Left hindlimb (tissue), 1 donor: ENCODE measurements around the gene GRK3.
"Not testable (repeated sequence)": the region's sequence is repeated elsewhere in the genome, so short reads cannot be mapped to it uniquely, and the experiment has no call there.

ENCODE experiments used
- DNase-seq: peaks from one replicate; pipeline ENCODE4 v3.0.0-alpha.2; 2018

GRK3 gene

DNA sequence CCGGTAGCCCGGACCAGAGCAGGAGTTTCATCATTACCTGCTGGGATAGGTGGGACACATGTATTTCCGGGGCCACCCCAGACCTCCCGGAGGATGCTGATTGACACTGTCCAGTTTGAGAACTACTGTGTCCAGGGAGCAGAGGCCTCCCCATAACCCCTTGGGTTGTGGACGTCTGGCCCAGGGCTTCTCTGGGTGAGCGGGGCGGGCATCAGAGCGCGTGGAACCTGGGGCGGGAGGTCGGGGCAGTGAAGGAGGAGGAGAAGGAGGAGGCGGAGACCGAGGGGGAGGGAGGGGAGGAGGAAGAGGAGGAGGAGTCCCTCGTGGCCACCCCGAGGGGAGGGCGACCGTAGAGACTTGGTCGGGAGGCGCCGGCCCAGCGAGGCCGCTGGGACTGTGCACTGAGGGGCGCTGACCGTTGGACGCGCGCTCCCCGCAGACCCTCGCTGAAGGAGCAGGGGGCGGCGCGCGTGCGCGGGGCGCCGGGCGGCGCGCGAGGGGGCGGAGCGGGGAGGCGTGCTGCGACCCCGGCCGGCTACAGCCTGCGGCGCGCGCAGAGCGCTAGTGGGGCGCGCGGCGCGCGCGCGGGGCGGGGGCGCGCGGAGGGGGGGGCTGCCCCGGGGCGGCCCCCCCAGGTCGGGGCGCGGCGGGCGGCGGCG, at the start of gene GRK3:
Gene GRK3, plus strand, starts transcription at position 356 of the 659 bp plus-strand sequence. CDS start 366 bp downstream, outside the sequence.
- DNase-seq: peak; percentile 80

DNA sequence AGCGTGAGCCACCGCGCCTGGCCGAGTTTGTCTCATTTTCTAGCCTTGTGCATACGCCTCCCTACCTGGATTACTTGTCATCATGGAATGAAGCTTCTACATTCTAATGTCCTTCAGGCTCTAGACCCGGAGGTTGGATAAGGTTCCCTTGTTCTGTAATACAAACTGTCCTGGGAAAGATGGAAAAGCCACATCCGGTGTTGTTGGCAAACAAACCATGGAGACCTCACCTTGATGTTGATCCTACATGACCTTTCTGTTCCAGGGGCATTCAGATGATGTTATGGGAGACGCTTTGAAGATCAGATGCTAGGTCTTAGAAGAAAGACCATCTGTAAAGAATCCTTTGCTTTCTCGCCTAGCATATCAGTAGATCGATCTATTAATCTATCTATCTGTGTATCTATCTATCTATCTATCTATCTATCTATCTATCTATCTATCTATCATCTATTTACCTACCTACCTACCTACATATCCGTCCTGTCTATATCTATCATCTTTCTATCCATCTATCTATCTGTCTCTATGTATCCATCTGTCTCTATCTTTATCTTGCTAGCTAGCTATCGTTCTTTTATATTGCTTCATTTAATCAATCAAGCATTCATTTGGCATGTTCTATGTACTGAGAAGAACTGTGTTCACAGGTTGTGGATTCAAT, 46.3 kb upstream of the GRK3 start:
- no peak for DNase-seq

DNA sequence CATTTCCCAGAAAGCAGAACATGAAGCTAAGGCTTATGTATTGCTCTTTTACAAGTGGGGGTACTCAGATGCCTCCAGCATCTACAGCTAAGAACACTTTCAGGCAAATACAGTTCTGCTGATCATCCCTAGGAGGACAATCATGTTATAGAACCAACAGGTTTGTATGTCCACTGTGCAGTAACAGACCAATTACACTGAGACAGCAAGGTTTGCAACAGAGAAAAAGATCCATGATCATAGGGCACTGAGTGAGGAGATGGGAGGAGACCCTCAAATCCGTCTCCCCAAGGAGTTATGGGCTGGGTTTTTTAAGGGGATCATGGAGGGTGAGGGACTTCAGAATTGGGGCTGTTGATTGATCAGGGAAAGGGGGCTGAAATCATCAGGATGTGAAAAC, 39.1 kb upstream of the GRK3 start:
- DNase-seq: no peak

DNA sequence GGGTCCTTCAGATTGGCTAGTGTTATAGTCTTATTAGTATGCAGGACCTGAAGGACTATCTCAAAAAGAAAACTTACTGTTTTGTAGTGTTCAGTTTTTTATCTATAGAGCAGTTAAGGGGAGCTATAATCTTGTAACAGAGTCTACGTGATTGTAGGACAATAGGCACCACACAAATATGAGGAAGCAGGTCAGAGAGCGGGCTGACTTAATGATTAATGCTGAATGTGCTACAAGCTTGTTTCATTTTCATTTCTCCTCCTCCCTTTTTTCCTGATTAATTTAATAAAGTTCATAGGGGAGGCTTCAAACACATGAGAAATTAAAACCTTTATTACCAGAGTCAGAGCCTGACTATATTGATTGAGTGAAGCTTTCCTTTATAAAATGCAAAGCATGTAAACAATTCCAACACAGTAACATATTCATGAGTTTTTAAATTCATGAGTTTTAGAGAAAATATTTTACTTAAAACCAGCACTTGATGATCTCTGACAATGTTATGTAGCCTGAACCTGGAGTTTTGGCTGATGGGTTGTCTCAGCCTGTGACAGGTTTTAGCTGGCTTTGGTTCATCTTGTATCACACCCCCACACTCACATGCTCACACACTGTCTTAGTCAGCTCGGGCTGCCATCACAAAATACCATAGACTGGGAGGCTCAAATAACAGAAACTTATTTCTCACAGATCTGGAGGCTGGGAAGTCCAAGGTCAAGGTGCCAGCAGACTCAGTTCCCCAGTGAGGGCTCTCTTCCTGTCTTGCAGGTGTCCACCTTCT, 38.5 kb upstream of the GRK3 start:
- DNase-seq: not testable (repeated sequence)

DNA sequence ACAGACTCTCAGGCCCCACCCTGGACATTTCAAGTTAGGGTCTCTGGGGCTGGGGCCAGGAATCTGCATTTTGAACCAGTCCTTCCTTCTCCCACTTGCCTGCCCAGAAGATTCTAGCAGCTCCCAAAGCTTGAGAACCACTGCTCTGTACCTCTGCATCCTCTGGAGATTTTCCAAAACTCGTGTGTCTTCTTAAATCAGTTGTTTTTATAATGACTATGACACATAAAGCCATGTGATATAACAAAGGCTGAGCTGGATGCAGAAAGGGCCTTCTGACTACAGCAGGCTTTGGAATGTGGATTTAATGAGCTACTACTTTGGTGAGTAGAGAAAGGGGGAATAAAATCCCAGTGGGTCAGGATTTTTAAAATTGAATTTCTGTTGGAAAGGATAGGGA, 37.5 kb upstream of the GRK3 start:
- not testable (repeated sequence) for DNase-seq

DNA sequence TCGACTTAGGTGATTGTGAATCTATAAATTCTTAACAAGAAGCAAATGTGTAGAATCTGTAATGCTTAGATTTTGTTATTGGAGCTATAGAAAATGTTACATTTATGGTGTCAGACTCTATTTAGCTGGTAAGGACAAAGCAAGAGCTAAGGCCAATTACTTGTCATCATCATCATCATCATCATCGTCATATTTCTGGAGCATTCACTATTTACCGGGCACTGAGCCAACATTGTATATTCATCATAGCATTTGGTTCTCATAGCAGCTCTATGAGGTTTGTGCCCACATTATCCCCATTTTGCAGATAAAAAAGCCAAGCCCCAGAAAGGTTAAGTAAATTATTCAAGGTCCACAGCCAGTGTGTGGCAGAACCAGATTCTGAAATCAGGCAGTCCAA, 36.4 kb upstream of the GRK3 start:
- DNase-seq: not testable (repeated sequence)

DNA sequence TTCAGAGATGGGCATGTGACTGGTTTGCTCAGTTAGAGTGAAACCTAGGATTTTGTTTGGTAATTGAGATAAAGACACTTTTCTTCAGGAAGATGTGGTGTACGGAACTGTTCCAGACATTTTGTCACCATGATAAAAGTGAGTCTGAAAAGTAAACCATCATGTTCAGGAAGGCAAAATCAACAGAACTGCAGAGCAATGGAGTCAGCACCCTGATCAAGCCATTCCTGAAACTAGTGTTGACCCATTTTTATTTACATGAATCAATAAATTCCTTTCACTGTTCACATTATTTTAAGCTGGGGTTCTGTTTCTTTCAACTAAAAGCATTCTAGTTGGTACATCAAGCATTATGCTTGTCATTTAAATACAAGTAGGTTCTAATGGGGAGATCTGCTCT, 35.4 kb upstream of the GRK3 start:
- not testable (repeated sequence) for DNase-seq

DNA sequence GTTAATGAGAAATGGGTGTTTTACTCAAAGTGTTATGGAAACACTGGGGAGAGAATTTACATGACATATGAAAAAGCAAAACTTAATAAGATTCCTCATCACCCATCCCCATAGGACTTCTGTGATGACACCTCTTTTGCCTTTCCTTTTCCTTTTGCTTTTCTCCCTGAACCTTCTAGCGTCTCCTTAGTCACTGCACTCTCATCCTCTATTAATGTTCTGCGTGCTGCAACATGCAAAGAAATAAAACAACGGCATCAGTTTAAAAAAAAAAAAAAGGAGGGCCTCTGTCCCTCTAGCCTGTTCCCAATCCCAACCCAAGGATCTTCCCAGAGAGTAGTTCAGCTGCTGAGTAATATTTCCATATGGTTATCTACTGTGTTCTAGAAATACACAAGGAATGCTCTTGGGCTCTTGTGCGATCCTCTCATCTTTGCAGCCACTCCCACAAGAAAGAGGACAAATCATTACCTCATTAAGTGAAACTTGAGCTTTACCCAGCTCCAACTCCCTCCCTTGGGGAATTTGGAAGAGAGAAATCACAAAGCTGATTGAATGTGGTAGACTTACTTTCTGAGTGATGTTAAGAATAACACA, 34.8 kb upstream of the GRK3 start:
- not testable (repeated sequence) for DNase-seq

DNA sequence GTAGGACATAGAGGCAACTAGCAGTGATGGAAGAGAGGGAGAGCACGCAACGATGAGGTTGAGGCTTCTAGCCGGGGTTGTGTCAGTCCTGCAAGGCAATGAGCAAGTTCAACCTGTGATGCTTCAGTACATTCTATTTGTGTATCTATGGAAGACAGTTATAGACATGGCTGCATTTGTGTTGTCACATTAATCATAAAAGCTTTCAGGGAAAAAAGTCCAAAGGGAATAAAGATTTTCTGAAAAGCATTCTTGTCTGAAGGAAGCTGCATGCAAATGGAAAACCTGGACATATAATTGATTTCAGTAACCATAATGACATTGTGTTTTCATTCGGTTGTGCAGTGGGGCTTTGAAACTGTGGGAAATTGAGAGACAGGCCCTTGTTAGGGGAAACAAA, 32.8 kb upstream of the GRK3 start:
- DNase-seq: not testable (repeated sequence)

DNA sequence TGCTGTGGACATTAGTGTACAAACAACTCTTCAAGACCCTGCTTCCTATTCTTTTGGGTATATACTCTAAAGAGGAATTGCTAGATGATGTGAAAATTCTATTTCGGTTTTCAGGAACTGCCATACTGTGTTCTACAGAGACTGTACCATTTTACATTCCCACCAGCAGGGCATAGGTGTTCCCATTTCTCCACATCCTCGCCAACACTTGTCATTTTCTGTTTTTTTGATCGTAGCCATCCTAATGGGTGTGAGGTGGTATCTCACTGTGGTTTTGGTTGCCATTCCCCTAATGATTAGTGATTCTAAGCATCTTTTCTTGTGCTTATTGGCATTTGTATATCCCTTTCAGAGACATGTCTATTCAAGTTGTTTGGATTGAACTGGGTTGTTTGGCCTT, 29.8 kb upstream of the GRK3 start:
- DNase-seq: no peak

DNA sequence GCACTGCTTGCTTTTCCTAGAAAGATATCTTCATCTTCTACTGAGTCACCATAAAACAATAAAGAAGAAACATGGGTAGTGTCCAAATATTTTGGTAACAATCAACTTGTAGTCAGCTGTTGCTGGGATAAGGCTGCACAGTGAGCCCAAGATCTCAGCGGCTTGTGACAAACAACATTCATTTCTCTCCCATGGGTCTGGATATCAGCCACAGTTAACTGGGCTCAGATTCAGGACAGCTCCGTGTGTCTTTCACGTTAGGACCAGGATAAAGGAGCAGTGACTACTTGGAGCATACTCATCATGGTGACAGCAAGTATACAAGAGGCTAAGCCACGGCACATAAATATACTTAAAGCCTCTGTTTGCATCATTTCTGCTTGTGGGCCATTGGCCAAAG, 27.9 kb upstream of the GRK3 start:
- DNase-seq: no peak

DNA sequence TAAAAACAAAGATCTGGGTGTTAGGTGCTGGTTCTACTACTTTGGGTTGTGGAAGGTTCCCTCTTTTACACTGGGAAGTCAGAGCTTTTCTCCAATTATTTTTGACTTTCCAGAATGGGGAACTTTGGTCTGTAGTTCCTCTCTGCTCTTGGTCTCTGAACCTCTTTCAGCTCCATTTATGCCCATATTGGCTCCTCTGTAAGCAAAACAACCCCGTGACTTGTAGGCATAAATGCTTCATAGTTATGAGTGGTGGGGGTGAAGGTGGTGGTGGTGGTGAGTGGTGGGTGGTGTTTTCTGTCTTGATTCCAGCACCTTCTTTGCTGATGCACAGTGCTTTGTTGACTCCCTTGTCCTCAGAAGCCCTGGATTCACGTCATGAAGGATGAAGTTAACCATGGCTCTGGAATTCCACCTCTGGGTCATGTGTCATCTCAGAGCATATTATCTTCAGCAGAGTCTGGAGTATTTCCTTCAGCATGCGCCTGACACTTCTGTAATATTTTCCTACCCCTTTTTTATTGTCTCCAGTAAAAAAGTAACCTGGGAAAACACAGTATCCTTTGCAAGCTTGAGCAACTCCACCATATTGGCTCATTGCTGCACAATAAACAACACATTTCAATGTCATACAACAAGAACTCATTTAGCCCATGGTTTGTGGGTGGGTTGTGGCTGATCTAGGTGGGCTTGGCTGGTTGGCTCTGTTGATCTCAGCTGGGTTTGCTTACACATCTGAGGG, 24.1 kb upstream of the GRK3 start:
- no peak for DNase-seq

DNA sequence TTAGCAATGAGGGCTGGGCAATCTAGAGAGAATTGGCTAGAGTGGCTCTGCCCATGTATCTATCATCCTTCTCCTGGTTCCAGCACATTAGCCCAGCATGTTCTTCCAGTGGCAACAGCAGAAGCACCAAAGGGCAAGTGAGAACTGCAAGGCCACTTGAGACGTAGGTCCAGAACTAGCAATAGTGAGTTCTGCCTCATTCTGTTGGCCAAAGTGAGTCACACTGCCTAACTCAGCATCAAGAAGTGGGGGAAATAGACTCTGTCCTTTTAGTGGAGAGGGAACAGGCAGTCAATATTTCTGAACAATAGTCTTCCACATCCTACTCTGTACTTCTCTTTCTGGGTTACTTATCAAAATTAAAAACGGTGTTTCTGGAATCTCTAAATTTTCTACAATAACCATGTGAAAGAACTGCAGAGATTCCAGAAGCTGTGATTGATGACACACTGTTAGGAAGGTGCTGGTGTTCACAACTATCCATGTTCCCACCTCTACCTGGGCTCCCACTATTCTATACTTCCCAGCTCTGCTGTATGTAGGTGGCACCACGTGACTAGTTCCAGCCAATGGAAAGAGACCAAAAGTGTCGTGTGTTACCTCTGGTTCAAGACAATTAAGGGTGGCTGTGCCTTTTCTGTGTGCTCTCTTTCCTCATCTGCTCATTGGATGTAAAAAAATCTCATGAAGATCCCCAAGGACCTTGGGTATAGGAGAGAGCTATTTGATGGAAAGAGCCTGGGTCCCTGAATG, 23.4 kb upstream of the GRK3 start:
- no peak for DNase-seq

DNA sequence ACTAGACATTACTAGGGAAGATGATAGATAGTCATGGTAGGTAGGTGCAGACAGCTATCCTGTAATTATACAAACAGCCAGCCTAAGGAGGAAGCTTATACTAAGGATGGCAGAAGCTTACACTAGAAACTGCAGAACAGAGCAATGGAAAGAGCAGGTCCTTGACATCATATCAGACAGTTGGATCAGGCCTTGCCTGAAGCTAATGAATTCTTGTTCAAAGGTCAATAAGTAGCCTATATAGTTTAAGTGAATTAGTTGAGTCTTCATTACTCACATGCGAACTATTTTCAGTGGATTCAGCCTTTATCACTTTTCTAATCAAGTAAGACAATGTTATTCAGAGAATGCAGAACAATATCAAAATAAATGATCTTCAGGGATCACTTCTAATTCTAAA, 22.3 kb upstream of the GRK3 start:
- DNase-seq: no peak

DNA sequence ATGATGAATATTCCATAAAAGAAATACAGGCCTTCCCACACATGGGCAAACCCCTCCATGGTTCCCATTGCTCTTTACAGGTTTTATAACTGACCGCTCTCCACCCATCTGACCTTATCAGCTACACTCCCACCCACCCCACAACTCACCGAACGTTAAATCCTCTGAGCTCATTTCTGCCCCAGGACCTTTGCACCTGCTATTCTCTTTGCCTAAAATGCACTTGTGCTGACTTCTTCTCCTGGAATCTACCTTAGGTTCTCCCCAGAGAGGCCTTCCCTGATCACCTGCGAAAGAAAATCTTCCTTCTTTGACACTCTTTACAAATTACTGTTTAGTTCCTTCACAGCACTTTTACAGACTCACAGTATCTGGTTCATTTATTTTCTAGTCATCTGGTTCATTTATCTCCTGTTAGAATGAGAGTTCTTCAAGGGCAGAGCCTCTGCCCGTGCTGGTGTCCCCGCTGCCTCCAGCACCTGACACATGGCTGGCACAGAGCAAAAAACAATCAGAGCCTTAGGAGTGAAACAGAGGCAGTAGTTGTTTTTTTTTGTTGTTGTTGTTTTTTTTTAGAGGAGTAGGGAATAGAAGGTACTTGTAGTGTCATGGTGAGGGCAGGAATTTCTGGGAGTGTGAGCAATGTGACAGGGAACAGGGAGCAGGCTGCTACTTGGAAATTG, 21.6 kb upstream of the GRK3 start:
- no peak for DNase-seq

DNA sequence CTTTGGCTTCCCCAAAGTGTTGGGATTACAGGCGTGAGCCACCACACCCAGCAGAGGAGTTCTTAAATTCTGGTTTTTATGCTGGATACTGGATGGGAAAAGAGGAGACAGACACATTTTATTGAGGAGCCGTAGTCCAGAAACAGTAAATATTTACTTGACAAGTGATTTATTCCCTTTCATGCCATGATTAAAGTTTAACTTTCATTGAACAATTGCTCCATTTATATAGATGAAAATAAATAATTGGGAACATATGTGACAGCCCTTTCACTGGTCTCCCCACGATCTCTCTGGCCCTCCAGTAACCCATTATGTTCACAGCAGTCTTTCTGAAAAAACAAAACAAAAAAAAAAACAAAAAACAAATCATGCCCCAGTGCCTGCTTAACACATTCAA, 19.3 kb upstream of the GRK3 start:
- no peak for DNase-seq

DNA sequence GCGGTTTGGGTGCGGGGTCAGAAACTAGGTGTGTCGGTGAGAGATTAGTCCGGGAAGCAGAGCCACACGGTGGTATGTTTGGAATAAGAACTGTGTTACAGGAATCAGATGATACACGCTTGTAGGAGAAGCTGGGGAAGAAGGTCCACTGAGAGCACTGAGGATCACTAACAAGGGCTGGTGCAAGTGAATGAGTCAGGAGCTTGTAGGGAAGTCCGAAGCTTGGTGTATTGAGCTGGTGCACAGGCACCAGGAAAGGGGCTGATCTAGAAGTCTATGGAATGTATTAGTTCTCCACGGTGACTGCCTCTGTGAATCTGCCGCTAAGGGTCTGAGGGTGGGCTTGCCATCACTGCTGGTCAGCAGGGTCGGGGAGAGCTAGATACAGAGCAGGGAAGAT, 18.8 kb upstream of the GRK3 start:
- no peak for DNase-seq

DNA sequence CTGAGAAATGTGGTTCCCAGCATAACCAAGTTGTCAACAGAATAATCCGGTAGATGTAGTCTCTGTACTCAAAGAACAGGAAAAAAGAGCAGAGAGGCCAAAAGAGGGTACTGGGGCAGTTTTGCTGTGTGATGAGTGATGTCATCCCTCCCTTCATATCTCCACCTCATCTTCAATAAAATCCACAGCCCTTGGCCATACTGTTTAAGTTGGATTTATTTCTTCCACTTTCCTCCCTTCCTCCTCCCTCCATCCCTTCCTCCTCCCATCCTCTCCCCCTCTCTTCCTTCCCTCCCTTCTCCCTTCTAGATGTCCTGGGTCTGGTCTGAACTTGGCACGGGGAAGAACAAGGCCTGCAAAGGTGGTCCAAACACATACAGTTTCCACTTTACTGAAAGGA, 18.2 kb upstream of the GRK3 start:
- DNase-seq: no peak

DNA sequence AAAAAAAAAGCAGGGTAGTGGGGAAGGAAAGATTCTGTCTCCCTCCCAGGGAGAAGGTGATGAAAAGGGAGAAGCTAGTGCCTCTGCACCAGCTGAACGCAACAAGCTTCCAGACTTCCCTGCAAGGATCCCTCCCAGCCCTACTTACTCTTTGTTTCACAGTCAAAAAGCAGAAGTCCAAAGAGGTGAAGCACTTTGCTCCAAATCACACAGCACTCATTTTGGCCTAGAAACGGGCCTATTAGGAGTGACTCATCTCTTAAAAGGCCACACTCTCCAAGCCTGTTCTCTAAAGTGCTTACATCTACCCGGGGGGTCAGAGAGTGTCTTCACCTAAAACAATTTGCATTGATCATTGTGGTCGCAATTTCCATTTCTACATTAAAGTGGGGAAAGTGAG, 17.7 kb upstream of the GRK3 start:
- no peak for DNase-seq

DNA sequence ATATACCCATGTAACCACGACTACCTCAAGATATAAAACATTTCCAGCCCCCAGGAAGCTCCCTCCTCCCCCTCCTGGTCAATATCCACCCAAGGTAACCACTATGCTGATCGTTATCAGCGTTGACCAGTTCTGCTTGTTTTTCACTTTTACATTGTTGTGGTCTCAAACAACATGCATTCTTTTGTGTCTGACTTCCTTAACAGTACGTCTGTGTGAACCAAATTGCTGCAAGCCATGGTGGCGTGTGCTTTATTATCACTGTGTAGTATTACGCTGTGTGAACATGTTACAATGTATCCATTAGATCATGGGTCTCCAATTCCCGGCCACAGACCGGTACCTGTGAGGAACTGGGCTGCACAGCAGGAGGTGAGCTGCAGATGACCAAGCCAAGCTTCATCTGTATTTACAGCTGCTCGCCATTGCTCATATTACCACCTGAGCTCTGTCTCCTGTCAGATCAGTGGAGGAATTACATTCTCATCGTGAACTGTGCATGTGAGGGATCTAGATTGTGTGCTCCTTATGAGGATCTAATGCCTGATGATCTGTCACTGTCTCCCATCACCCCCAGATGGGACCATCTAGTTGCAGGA, 15.5 kb upstream of the GRK3 start:
- DNase-seq: no peak

DNA sequence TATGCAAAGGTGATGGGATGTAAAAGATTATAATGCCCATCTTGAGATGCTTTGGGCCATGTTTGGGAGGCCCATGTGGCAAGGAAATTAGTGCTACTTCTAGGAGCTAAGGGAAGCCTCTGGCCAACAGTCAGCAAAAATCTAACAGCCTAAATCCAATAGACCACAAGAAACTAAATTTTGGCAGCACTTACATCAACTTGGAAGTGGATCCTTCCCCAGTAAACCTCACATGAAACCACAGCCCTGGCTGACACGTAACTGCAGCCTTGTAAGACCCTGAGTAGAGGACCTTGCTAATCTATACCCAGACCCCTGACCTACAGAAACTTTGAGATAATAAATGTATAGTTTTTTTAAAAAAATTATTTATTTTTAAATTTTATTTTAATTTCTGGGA, 13.1 kb upstream of the GRK3 start:
- DNase-seq: no peak
